PC-3 (cell line): ENCODE measurements around the gene LMOD1. TPM values are rescaled to one million over a fixed set of nuclear protein-coding genes. Genes with fewer than 3 reads are reported as not detected.

Experiments
- ATAC-seq: fragments of 200-7000 bp; cut with Tn5 transposase; 2 replicates; pipeline ENCODE4 v1.9.1; 2020; ENCODE audit warnings: mild to moderate bottlenecking, moderate library complexity
- BruUV-seq: library from RNA; stranded (reverse); fragments of 400-500 nt; replicated peaks from 2 replicates; lab custom pipeline; 2021; lab: Mats Ljungman, UMichigan
- CTCF ChIA-PET: fragments of 300-600 bp; sonication (Branson Sonifier 250); formaldehyde crosslinking; loops from one replicate; lab custom pipeline; 2022; ENCODE audit warnings: antibody characterized with exemption; lab: Charles Lee
- POLR2A ChIA-PET: fragments of 300-600 bp; sonication (Branson Sonifier 250); formaldehyde crosslinking; loops from one replicate; lab custom pipeline; 2022; ENCODE audit warnings: antibody characterized with exemption; ENCODE audit not compliant: unreplicated experiment; lab: Charles Lee
- DNase-seq: peaks from one replicate; pipeline ENCODE4 v3.0.0-alpha.2; 2015
- H2AFZ ChIP-seq: fragments of 300-600 bp; sonication (generic); 2 replicates; pipeline ENCODE4 v1.6.0; 2016; ENCODE audit warnings: antibody characterized with exemption, low read length
- H3F3A ChIP-seq: fragments of 300-600 bp; sonication (generic); one replicate; pipeline ENCODE4 v1.6.0; 2017; ENCODE audit warnings: antibody characterized with exemption, low read length, control low read depth, mild to moderate bottlenecking; ENCODE audit not compliant: unreplicated experiment
- H3K27ac ChIP-seq: fragments of 300-600 bp; sonication (generic); 2 replicates; pipeline ENCODE4 v1.5.1; 2016; ENCODE audit warnings: mild to moderate bottlenecking, low read length
- H3K27me3 ChIP-seq: fragments of 300-600 bp; sonication (generic); 2 replicates; pipeline ENCODE4 v1.6.1; 2016; ENCODE audit warnings: low read length, mixed read lengths
- H3K36me3 ChIP-seq: fragments of 300-600 bp; sonication (generic); 2 replicates; pipeline ENCODE4 v1.6.1; 2016; ENCODE audit warnings: low read depth, mixed run types, low read length, mixed read lengths
- H3K4me1 ChIP-seq: fragments of 300-600 bp; sonication (generic); 2 replicates; pipeline ENCODE4 v1.5.1; 2016; ENCODE audit warnings: low read length; ENCODE audit not compliant: insufficient read depth
- H3K4me2 ChIP-seq: fragments of 300-600 bp; sonication (generic); 2 replicates; pipeline ENCODE4 v1.6.0; 2016; ENCODE audit warnings: low read length
- H3K4me3 ChIP-seq: fragments of 300-600 bp; sonication (generic); 2 replicates; pipeline ENCODE4 v1.5.1; 2016; ENCODE audit warnings: mild to moderate bottlenecking, low read length, mixed read lengths
- H3K79me2 ChIP-seq: fragments of 300-600 bp; sonication (generic); 2 replicates; pipeline ENCODE4 v1.6.1; 2017; ENCODE audit warnings: low read length, mixed read lengths
- H3K9ac ChIP-seq: fragments of 300-600 bp; sonication (generic); 2 replicates; pipeline ENCODE4 v1.6.0; 2016; ENCODE audit warnings: mild to moderate bottlenecking, low read length
- H3K9me2 ChIP-seq: fragments of 300-600 bp; sonication (generic); replicated peaks from 2 replicates; pipeline ENCODE4 v1.6.1; 2016; ENCODE audit warnings: mixed run types, low read length, mixed read lengths
- H3K9me3 ChIP-seq: fragments of 300-600 bp; sonication (generic); 2 replicates; pipeline ENCODE4 v1.6.1; 2016; ENCODE audit warnings: low read length, mixed read lengths
- H4K20me1 ChIP-seq: fragments of 300-600 bp; sonication (generic); 2 replicates; pipeline ENCODE4 v1.6.1; 2016; ENCODE audit warnings: low read length, mixed read lengths
- EZH2 ChIP-seq: fragments of 300-600 bp; sonication (generic); IDR thresholded peaks from one replicate; pipeline ENCODE4 v1.6.1; 2017; ENCODE audit warnings: antibody characterized with exemption, mild to moderate bottlenecking, low read length; ENCODE audit not compliant: unreplicated experiment
- EZH2phosphoT487 ChIP-seq: fragments of 300-600 bp; sonication (generic); IDR thresholded peaks from 2 replicates; pipeline ENCODE4 v1.6.1; 2018; ENCODE audit warnings: mild to moderate bottlenecking, antibody characterized with exemption, low read length, borderline replicate concordance
- intact Hi-C: fragments of 100-400 bp; cut with micrococcal nuclease; formaldehyde crosslinking; loops from 2 replicates; pipeline ENCODE4 v1.9.0; 2023
- total RNA-seq: library from RNA; depleted of rRNA; stranded (reverse); fragments of >200 nt; gene quantifications from 2 replicates; pipeline ENCODE4 v1.2.3, GENCODE V29; 2014
- TF ChIP-seq, protein P1 (sequence below): fragments of 300-600 bp; sonication (generic); conservative IDR thresholded peaks from 2 replicates; pipeline ENCODE4 v1.5.1; 2017; ENCODE audit warnings: antibody characterized with exemption, low read depth, mild to moderate bottlenecking, low read length

LMOD1 gene
- total RNA-seq, 1 experiment from 2014 or later, result 0.07 TPM

DNA sequence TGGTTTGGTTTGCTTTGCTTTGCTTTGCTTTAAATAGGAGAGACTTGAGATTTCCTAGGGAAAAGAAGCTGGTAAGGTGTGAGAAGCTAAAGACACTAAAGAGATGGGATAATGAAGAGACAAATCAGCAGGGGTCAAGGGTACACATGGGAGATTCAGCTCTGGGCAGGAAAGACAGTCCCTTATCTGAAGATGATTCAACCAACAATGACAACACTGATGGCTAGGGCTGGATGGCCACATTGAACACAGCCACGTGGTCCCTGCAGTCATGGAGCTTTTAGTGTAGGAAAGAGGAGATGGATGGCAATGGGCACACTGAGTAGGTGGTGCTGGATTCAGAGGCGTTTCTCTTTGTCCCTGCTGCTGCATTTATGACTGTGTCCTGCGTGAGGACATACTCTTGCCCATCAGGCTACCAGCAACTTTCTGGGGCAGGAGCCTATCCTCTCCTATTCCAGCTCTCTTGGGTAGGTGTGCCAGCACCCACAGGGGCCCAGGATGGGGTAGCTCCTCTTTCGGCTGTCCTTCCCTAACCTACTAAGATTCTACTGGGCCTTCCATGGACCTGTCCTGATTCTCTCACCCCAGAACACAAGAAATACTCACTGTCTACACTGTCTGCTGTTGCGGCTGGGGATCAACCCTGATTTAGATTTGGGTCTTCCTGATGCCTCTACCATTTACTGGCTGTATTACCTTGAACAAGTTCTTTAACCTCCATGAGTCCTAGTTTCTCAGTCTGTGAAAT, 59.1 kb downstream of the LMOD1 start:
- TF ChIP-seq EZH2phosphoT487 (no peak), EZH2 (no peak)
- TF ChIP-seq, protein P1, sequence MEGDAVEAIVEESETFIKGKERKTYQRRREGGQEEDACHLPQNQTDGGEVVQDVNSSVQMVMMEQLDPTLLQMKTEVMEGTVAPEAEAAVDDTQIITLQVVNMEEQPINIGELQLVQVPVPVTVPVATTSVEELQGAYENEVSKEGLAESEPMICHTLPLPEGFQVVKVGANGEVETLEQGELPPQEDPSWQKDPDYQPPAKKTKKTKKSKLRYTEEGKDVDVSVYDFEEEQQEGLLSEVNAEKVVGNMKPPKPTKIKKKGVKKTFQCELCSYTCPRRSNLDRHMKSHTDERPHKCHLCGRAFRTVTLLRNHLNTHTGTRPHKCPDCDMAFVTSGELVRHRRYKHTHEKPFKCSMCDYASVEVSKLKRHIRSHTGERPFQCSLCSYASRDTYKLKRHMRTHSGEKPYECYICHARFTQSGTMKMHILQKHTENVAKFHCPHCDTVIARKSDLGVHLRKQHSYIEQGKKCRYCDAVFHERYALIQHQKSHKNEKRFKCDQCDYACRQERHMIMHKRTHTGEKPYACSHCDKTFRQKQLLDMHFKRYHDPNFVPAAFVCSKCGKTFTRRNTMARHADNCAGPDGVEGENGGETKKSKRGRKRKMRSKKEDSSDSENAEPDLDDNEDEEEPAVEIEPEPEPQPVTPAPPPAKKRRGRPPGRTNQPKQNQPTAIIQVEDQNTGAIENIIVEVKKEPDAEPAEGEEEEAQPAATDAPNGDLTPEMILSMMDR, result no peak
- Histone ChIP-seq H2AFZ (no peak overlapping the region), H3K4me3 (no peak overlapping the region), H3K27me3 (no peaks in the 10 kb centered on the region), H4K20me1 (no peaks in the 10 kb centered on the region), H3K4me1 (peaks cover 38% of the 10 kb centered on the region), H3K9me2 (no peaks in the 10 kb centered on the region), H3K4me2 (no peak overlapping the region), H3K36me3 (no peaks in the 10 kb centered on the region), H3F3A (no peaks in the 10 kb centered on the region), H3K79me2 (no peaks in the 10 kb centered on the region), H3K9me3 (no peaks in the 10 kb centered on the region), H3K27ac (no peak overlapping the region), H3K9ac (no peak overlapping the region)
- CTCF ChIA-PET, result no interaction called here
- POLR2A ChIA-PET, result no interaction called here
- no TSS peak for BruUV-seq
- ATAC-seq (no peak), DNase-seq (no peak)
- intact Hi-C loops, result no loop called here

DNA sequence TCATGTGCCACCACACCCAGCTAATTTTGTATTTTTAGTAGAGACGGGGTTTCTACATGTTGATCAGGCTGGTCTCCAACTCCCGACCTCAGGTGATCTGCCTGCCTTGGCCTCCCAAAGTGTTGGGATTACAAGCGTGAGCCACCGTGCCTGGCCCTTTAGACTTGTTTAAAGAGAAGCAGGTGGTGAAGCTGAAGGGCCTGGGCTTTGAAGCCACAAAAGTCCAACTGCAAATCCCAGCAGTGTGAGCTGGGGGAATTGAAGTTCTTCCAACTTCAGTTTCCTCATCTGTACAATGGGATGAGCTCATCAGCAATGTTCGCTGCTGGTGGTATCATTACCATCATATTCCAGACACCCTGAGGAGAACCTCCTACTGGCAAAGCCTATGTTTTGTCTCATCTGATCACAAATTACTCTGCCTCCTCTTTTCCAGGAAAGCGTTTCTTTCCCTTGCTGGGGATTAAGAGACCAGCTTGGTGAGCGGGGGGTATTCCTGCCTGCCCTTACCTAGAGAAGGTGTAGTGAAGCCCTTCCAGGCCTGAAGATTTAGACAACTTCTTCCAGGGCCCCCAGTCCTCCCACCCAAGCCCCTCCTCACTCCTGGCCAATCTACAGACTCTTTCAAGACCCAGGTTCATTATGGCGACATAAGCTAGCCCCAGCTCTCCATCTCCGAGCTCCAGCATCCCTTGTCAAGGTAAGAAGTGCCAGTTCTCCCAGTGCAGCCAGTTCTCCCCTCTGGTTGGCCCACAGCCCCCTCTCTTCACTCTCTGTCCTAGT, 60.1 kb downstream of the LMOD1 start:
- DNase-seq, result no peak

More for the DNA sequence above, 60.1 kb downstream of the LMOD1 start:
- H3F3A ChIP-seq, result no peaks in the 10 kb centered on the region
- no TSS peak for BruUV-seq
- TF ChIP-seq EZH2phosphoT487, result no peak
- TF ChIP-seq, protein P1, result no peak
- no peak for TF ChIP-seq EZH2
- no peaks in the 10 kb centered on the region for H3K9me3 ChIP-seq
- CTCF ChIA-PET, result no interaction called here
- H3K79me2 ChIP-seq, result no peaks in the 10 kb centered on the region
- H3K4me3 ChIP-seq, result no peak overlapping the region
- intact Hi-C loops, result no loop called here
- peaks cover 47% of the 10 kb centered on the region for H3K4me1 ChIP-seq
- no peaks in the 10 kb centered on the region for H3K27me3 ChIP-seq
- H3K9ac ChIP-seq, result no peak overlapping the region
- ATAC-seq, result no peak
- POLR2A ChIA-PET, result interaction anchor here (0.8 kb wide), 1 partner anchor 182 kb away, joined by 4 read pairs; no protein-coding TSS in a partner anchor
- no peaks in the 10 kb centered on the region for H3K9me2 ChIP-seq
- no peak overlapping the region for H2AFZ ChIP-seq
- no peak overlapping the region for H3K27ac ChIP-seq
- H4K20me1 ChIP-seq, result no peaks in the 10 kb centered on the region
- no peak overlapping the region for H3K4me2 ChIP-seq
- no peaks in the 10 kb centered on the region for H3K36me3 ChIP-seq
